HepG2 (cell line): ENCODE results near the gene MLLT10. TPM values are rescaled to one million over a fixed set of nuclear protein-coding genes. Genes with fewer than 3 reads are reported as not detected.
A peak's percentile ranks its signal among the peaks of the same experiment; 100 is the strongest.

Experiments
- AGO2 ChIP-seq: fragments of 200-400 bp; formaldehyde crosslinking; optimal IDR thresholded peaks from 2 replicates; pipeline ENCODE3; 2017; ENCODE audit warnings: mild to moderate bottlenecking, low read depth, low read length, moderate library complexity
- ARID3A ChIP-seq: IDR thresholded peaks from 2 replicates; pipeline ENCODE4 v1.6.1; 2012; ENCODE audit warnings: low read depth, low read length, improper control_type of control experiment
- ARNT2 ChIP-seq: sonication (generic); formaldehyde crosslinking; IDR thresholded peaks from 2 replicates; pipeline ENCODE4 v1.8.0; 2022; ENCODE audit warnings: mild to moderate bottlenecking, low read depth, missing genetic modification reagents, moderate library complexity
- ATF2 ChIP-seq: sonication (generic); formaldehyde crosslinking; IDR thresholded peaks from 2 replicates; pipeline ENCODE4 v1.4.0; 2020; ENCODE audit warnings: missing genetic modification reagents
- ELK4 ChIP-seq: sonication (generic); formaldehyde crosslinking; IDR thresholded peaks from 2 replicates; pipeline ENCODE4 v1.9.0; 2021; ENCODE audit warnings: missing genetic modification reagents, borderline replicate concordance
- GFI1 ChIP-seq: sonication (generic); formaldehyde crosslinking; IDR thresholded peaks from 2 replicates; pipeline ENCODE4 v1.5.0; 2020; ENCODE audit warnings: missing genetic modification reagents, mild to moderate bottlenecking, borderline replicate concordance
- IKZF1 ChIP-seq: fragments of 450-650 bp; IDR thresholded peaks from 2 replicates; pipeline ENCODE4 v1.7.1; 2016
- MEIS2 ChIP-seq: sonication (generic); formaldehyde crosslinking; IDR thresholded peaks from 2 replicates; pipeline ENCODE4 v1.9.0; 2021; ENCODE audit warnings: mild to moderate bottlenecking, missing genetic modification reagents
- MYC ChIP-seq: sonication (generic); formaldehyde crosslinking; IDR thresholded peaks from 2 replicates; pipeline ENCODE4 v1.9.0; 2021; ENCODE audit warnings: missing genetic modification reagents, borderline replicate concordance
- RFXANK ChIP-seq: IDR thresholded peaks from 2 replicates; pipeline ENCODE4 v1.6.1; 2016
- RORA ChIP-seq: sonication (generic); formaldehyde crosslinking; IDR thresholded peaks from 2 replicates; pipeline ENCODE4 v1.5.0; 2020; ENCODE audit warnings: mild to moderate bottlenecking, missing genetic modification reagents, moderate library complexity
- SALL1 ChIP-seq: sonication (generic); formaldehyde crosslinking; IDR thresholded peaks from 2 replicates; pipeline ENCODE4 v1.8.0; 2022; ENCODE audit warnings: mild to moderate bottlenecking, missing genetic modification reagents
- SKI ChIP-seq: fragments of 450-650 bp; IDR thresholded peaks from one replicate; pipeline ENCODE4 v1.6.1; 2018; ENCODE audit warnings: mild to moderate bottlenecking; ENCODE audit not compliant: partially characterized antibody
- SP4 ChIP-seq: sonication (generic); formaldehyde crosslinking; IDR thresholded peaks from 2 replicates; pipeline ENCODE4 v1.8.1; 2023; ENCODE audit warnings: mild to moderate bottlenecking, missing genetic modification reagents
- STAT5B ChIP-seq: sonication (generic); formaldehyde crosslinking; IDR thresholded peaks from 2 replicates; pipeline ENCODE4 v1.4.0; 2020; ENCODE audit warnings: missing genetic modification reagents
- ZNF24 ChIP-seq: fragments of 450-650 bp; IDR thresholded peaks from 2 replicates; pipeline ENCODE4 v1.6.1; 2017; ENCODE audit warnings: antibody characterized with exemption, mild to moderate bottlenecking
- ZNF275 ChIP-seq: sonication (generic); formaldehyde crosslinking; IDR thresholded peaks from 2 replicates; pipeline ENCODE4 v1.8.0; 2022; ENCODE audit warnings: missing genetic modification reagents, mild to moderate bottlenecking, inconsistent platforms, borderline replicate concordance
- ZNF562 ChIP-seq: sonication (generic); formaldehyde crosslinking; IDR thresholded peaks from 2 replicates; pipeline ENCODE4 v1.8.0; 2022; ENCODE audit warnings: missing genetic modification reagents, borderline replicate concordance
- ZNF563 ChIP-seq: sonication (generic); formaldehyde crosslinking; IDR thresholded peaks from 2 replicates; pipeline ENCODE4 v1.8.0; 2022; ENCODE audit warnings: mild to moderate bottlenecking, moderate library complexity, missing genetic modification reagents
- ZNF776 ChIP-seq: sonication (generic); formaldehyde crosslinking; IDR thresholded peaks from 2 replicates; pipeline ENCODE4 v1.4.0; 2020; ENCODE audit warnings: mild to moderate bottlenecking, missing genetic modification reagents
- ZNF790 ChIP-seq: sonication (generic); formaldehyde crosslinking; IDR thresholded peaks from 2 replicates; pipeline ENCODE4 v1.8.0; 2022; ENCODE audit warnings: missing genetic modification reagents, mild to moderate bottlenecking, borderline replicate concordance
- polyA plus RNA-seq, 8 experiments: library from polyadenylated mRNA; depleted of rRNA in 3 of 8; stranded (reverse) in 7 of 8; unstranded in 1 of 8; fragments of >200 nt; fragmentation: Illumina TruSeq in 4 of 8; extraction: Trizol in 4 of 8; gene quantifications; 2 replicates each; pipeline versions ENCODE4 v1.2.1 to v1.2.3, GENCODE V29; 2011 to 2016; ENCODE audit warnings: low read depth in 4 of 8, missing spikeins in 1 of 8, mixed read lengths in 1 of 8; ENCODE audit not compliant: insufficient read depth in 1 of 8
- total RNA-seq, 5 experiments: library from RNA; depleted of rRNA; stranded (reverse); fragments of >200 nt; fragmentation: Illumina TruSeq; extraction: Trizol; gene quantifications; 2 replicates each; pipeline ENCODE4 v1.2.3, GENCODE V29; 2016; ENCODE audit warnings: low read depth in 1 of 5
- TF ChIP-seq, protein P1 (sequence below): sonication (generic); formaldehyde crosslinking; IDR thresholded peaks from 2 replicates; pipeline ENCODE4 v1.5.0; 2020; ENCODE audit warnings: missing genetic modification reagents

MLLT10 gene
- total and polyA plus RNA-seq, 2 of the 13 experiments (the other 11 are each of a cell fraction or from before 2014, with no cell fraction given): 51.3 to 84.1 TPM

DNA sequence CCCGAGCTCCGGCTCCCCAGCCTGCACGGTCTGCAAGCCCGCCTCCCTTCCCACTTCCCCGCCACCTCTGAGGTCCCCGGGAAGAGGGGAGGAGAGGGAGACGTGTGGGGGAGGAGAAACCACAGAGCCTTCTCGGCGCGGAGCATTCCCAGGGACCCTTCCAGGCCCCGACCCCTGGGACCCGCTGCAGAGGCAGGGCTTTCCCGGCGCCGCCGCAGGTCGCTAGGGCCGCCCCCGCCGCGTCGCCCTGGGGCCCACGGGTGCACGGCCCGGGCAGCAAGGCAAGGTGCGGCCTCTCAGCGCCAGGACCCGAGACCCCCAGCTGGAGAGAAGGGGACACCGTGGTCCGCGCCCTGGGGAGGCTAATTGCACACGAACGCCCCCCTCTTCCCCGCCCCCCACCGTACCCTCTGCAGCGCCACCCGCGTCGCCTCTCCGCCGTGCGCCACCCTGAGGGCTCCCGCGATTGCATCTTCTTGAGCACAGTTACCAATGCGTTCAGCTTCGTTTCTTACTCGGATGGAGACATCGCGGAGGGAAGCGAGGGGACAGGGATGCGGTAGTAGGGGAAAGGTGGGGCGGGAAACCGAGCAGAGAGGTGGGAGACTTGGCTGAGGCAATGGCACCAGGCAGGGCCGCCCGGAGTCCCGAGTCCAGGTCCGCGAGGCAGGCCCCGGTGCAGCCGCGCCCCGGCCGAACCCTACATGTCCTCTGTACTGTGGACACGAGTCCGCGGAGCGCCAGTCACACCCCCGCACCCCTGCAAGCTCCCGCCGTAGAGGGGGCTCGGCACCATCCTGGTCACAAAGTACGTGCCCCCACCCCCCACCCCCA is 37.5 kb upstream of the MLLT10 start (continued):
- TF ChIP-seq MEIS2 (CRISPR knock-in tag) (no peak; the same call in 1 of the 2 replicates), ZNF790 (CRISPR knock-in tag) (no peak; the same call in 1 of the 2 replicates), ARID3A (no peak), IKZF1 (no peak), ZNF562 (CRISPR knock-in tag) (no peak), AGO2 (peak; percentile 98), ZNF24 (no peak), ZNF563 (CRISPR knock-in tag) (peak; percentile 81), ZNF275 (CRISPR knock-in tag) (0 out of 2 replicates have a peak, but pooled peaks have one; percentile 30), SALL1 (CRISPR knock-in tag) (peak; percentile 10), ELK4 (0 out of 2 replicates have a peak, but pooled peaks have one; percentile 32), ATF2 (CRISPR knock-in tag) (0 out of 2 replicates have a peak, but pooled peaks have one; percentile 8), ARNT2 (0 out of 2 replicates have a peak, but pooled peaks have one; percentile 19), ZNF776 (peak; percentile 71), MYC (CRISPR knock-in tag) (peak; percentile 47; the same call in 1 of the 2 replicates), SP4 (CRISPR knock-in tag) (no peak), GFI1 (CRISPR knock-in tag) (0 out of 2 replicates have a peak, but pooled peaks have one; percentile 53), STAT5B (no peak; the same call in 1 of the 2 replicates), SKI (no peak), RORA (CRISPR knock-in tag) (no peak), RFXANK (CRISPR knock-in tag) (no peak)
- TF ChIP-seq, protein P1, sequence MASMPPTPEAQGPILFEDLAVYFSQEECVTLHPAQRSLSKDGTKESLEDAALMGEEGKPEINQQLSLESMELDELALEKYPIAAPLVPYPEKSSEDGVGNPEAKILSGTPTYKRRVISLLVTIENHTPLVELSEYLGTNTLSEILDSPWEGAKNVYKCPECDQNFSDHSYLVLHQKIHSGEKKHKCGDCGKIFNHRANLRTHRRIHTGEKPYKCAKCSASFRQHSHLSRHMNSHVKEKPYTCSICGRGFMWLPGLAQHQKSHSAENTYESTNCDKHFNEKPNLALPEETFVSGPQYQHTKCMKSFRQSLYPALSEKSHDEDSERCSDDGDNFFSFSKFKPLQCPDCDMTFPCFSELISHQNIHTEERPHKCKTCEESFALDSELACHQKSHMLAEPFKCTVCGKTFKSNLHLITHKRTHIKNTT (CRISPR knock-in tag): 0 out of 2 replicates have a peak, but pooled peaks have one; percentile 13
